Psoas muscle (tissue), 8 donors: ENCODE measurements around the gene CTCF. TPM values are rescaled to one million over a fixed set of nuclear protein-coding genes. Genes with fewer than 3 reads are reported as not detected.

Source experiments
- ATAC-seq, 4 donors: fragments of 200-7000 bp; cut with Tn5 transposase; one replicate each; pipeline ENCODE4 v1.9.1; 2020; ENCODE audit warnings: moderate library complexity in 3 of 4, mild to moderate bottlenecking in 2 of 4
- DNase-seq, 2 donors: peaks; one replicate each; pipeline ENCODE4 v3.0.0-alpha.2; 2020
- H3K27ac ChIP-seq: fragments of 200-600 bp; one replicate; pipeline ENCODE4 v1.8.0; 2022
- H3K27me3 ChIP-seq, 3 donors: fragments of 200-600 bp in 1 of 3; one replicate each; pipeline versions ENCODE4 v1.6.1 to v1.8.0; 2013 to 2022; ENCODE audit warnings: low read length in 2 of 3, mild to moderate bottlenecking in 2 of 3, moderate library complexity in 1 of 3; ENCODE audit not compliant: insufficient read depth in 3 of 3
- H3K36me3 ChIP-seq, 2 donors: fragments of 200-600 bp in 1 of 2; one replicate each; pipeline versions ENCODE4 v1.6.1 to v1.8.0; 2013 to 2022; ENCODE audit warnings: low read depth in 1 of 2, mild to moderate bottlenecking in 1 of 2, moderate library complexity in 1 of 2; ENCODE audit not compliant: insufficient read depth in 1 of 2
- H3K4me1 ChIP-seq: fragments of 200-600 bp; one replicate; pipeline ENCODE4 v1.8.0; 2022
- H3K4me3 ChIP-seq: fragments of 200-600 bp; one replicate; pipeline ENCODE4 v1.8.0; 2022; ENCODE audit warnings: mild to moderate bottlenecking
- H3K9me3 ChIP-seq: fragments of 200-600 bp; one replicate; pipeline ENCODE4 v1.8.0; 2022
- CTCF ChIP-seq: fragments of 200-600 bp; IDR thresholded peaks from one replicate; pipeline ENCODE4 v1.8.0; 2022; ENCODE audit warnings: antibody characterized with exemption
- WGBS, 3 donors: extraction: QIAGEN DNeasy Blood & Tissue Kit; methylation state at CpG; one replicate each; pipeline versions ENCODE4 v1.1.6 to v1.1.7; 2013; 5-methylcytosine and 5-hydroxymethylcytosine counted together
- intact Hi-C, 2 donors: fragments of 100-400 bp; cut with DNase I; formaldehyde crosslinking; loops; one replicate each; pipeline versions ENCODE4 v1.11.0 to v1.14.2; 2022
- polyA plus RNA-seq, 3 donors: library from polyadenylated mRNA; stranded (reverse); fragments of 200-250 nt; gene quantifications; one replicate each; pipeline ENCODE4 v1.2.3, GENCODE V29; 2013
- total RNA-seq, 4 donors: library from RNA; stranded (reverse); fragmentation: NEBNext Ultra II Directional in 2 of 4; extraction: Animal tissue kit (Norgen Biotek cat#: 25700) in 2 of 4; gene quantifications; one replicate each; pipeline versions ENCODE4 v1.2.1 to v1.2.4, GENCODE V29; 2021 to 2023
- donor health status: healthy with polysubstance abuse.
- donor health status: DM: no; HTN: no; CAD: no; lungs with moderate emphysema.
- donor health status: Bipolar disorder and iron deficiency.
- donor health status: healthy.
- donor health status: DM: yes; HTN: yes; CAD: no.
- donor health status: DM: no; HTN: no; CAD: no.
- donor health status: DM: no; HTN: no; CAD: no.
- donor health status: DM: yes; HTN: yes; CAD: no.

The CTCF gene
- total and polyA plus RNA-seq, 7 donors, result 17.7 to 44.7 (median 25.8) TPM

GRCh38 chr16:67657017-67657608, 94.8 kb downstream of the CTCF start:
- H3K27me3 ChIP-seq, result peaks cover 0 to 28% (median 23%) of the 10 kb centered on the region in 3 donors
- H3K4me1 ChIP-seq, result peaks cover 16% of the 10 kb centered on the region
- intact Hi-C loops, result loop anchor here in 1 of 2 donors (2.0 to 5.0 kb wide), 2 partner anchors 20 to 90 kb away; no protein-coding TSS in a partner anchor
- WGBS, 3 donors, result 85 to 90% (median 88%) methylated on average over 16 of the region's 16 CpGs
- no peak for DNase-seq
- no peak overlapping the region for H3K4me3 ChIP-seq
- no peaks in the 10 kb centered on the region for H3K9me3 ChIP-seq
- no peak for TF ChIP-seq CTCF
- no peak overlapping the region for H3K27ac ChIP-seq
- H3K36me3 ChIP-seq, result peaks cover 0 to 8% of the 10 kb centered on the region in 2 donors
- no peak for ATAC-seq

- peaks cover 0 to 20% (median 17%) of the 10 kb centered on the region in 3 donors for H3K27me3 ChIP-seq
- ATAC-seq, result no peak
- no peak for TF ChIP-seq CTCF
- H3K36me3 ChIP-seq, result peaks cover 0 to 15% of the 10 kb centered on the region in 2 donors
- peaks cover 16% of the 10 kb centered on the region for H3K4me1 ChIP-seq
- WGBS, 3 donors, result 89 to 92% (median 92%) methylated on average over 17 to 18 of the region's 18 CpGs
- no peak overlapping the region for H3K27ac ChIP-seq
- DNase-seq, result no peak
- no peaks in the 10 kb centered on the region for H3K9me3 ChIP-seq
- intact Hi-C loops, result loop anchor here in 1 of 2 donors (2.0 to 5.0 kb wide), 2 partner anchors 21 to 91 kb away; no protein-coding TSS in a partner anchor
- no peak overlapping the region for H3K4me3 ChIP-seq
Observed at GRCh38 chr16:67657751-67658518, 95.6 kb downstream of the CTCF start.

- peaks cover 16% of the 10 kb centered on the region for H3K4me1 ChIP-seq
- no peak for ATAC-seq
- peaks cover 0 to 9% (median 9%) of the 10 kb centered on the region in 3 donors for H3K27me3 ChIP-seq
- peak overlapping the region; percentile 91 for H3K4me3 ChIP-seq
- WGBS, 3 donors, result 34 to 44% (median 37%) methylated on average over 19 to 21 of the region's 21 CpGs
- H3K36me3 ChIP-seq, result peaks cover 0 to 26% of the 10 kb centered on the region in 2 donors
- no peak overlapping the region for H3K27ac ChIP-seq
- no peaks in the 10 kb centered on the region for H3K9me3 ChIP-seq
- intact Hi-C loops, result loop anchor here in 1 of 2 donors (5.0 kb wide), 1 partner anchor 92 kb away; no protein-coding TSS in a partner anchor
- no peak for TF ChIP-seq CTCF
- no peak for DNase-seq
Observed at GRCh38 chr16:67658849-67659674, 96.7 kb downstream of the CTCF start.

- H3K4me1 ChIP-seq, result peaks cover 16% of the 10 kb centered on the region
- intact Hi-C loops, result loop anchor here in 1 of 2 donors (5.0 kb wide), 1 partner anchor 93 kb away; no protein-coding TSS in a partner anchor
- ATAC-seq (peak; percentile 92 to 96 (median 94)), DNase-seq (peak; percentile 92 to 95)
- no peak for TF ChIP-seq CTCF
- peak within 1 kb of the TSS; percentile 91 for H3K4me3 ChIP-seq
- H3K27me3 ChIP-seq, result peaks cover 0 to 2% (median under 1%) of the 10 kb centered on the region in 3 donors
- H3K9me3 ChIP-seq, result no peaks in the 10 kb centered on the region
- peak within 1 kb of the TSS; percentile 87 for H3K27ac ChIP-seq
- H3K36me3 ChIP-seq, result peaks cover 0 to 31% of the 10 kb centered on the region in 2 donors
- 0 to 1% (median 1%) methylated on average over 67 to 83 of the region's 83 CpGs for WGBS, 3 donors
Observed at GRCh38 chr16:67659675-67660563, 97.6 kb downstream of the CTCF start, which contains the start of gene ACD. TSS of gene ACD (minus strand) at chr16:67660260. CDS start at chr16:67660220, 40 bp downstream.
